Measurements from ENCODE around the gene DSCAM. TPM values are rescaled to one million over a fixed set of nuclear protein-coding genes. Genes with fewer than 3 reads are reported as not detected.

The DSCAM gene
- total and polyA plus RNA-seq, 2 experiments from 2014 or later: 0.07 TPM; not detected in 1

GRCh38 chr21:40187244-40187643 lies 659.7 kb downstream of the DSCAM start (continued):
- TF ChIP-seq, protein P1, sequence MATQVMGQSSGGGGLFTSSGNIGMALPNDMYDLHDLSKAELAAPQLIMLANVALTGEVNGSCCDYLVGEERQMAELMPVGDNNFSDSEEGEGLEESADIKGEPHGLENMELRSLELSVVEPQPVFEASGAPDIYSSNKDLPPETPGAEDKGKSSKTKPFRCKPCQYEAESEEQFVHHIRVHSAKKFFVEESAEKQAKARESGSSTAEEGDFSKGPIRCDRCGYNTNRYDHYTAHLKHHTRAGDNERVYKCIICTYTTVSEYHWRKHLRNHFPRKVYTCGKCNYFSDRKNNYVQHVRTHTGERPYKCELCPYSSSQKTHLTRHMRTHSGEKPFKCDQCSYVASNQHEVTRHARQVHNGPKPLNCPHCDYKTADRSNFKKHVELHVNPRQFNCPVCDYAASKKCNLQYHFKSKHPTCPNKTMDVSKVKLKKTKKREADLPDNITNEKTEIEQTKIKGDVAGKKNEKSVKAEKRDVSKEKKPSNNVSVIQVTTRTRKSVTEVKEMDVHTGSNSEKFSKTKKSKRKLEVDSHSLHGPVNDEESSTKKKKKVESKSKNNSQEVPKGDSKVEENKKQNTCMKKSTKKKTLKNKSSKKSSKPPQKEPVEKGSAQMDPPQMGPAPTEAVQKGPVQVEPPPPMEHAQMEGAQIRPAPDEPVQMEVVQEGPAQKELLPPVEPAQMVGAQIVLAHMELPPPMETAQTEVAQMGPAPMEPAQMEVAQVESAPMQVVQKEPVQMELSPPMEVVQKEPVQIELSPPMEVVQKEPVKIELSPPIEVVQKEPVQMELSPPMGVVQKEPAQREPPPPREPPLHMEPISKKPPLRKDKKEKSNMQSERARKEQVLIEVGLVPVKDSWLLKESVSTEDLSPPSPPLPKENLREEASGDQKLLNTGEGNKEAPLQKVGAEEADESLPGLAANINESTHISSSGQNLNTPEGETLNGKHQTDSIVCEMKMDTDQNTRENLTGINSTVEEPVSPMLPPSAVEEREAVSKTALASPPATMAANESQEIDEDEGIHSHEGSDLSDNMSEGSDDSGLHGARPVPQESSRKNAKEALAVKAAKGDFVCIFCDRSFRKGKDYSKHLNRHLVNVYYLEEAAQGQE (IDR thresholded peaks at IDR 0.05; ENCODE audit: unreplicated experiment): no peak
- no peak for TF ChIP-seq EZH2 (IDR thresholded peaks at IDR 0.05; ENCODE audit: low read depth, unreplicated experiment)
- no peak for TF ChIP-seq STAT1 (IDR thresholded peaks at IDR 0.05; ENCODE audit: unreplicated experiment)
- no peak for TF ChIP-seq ZNF114 (CRISPR knock-in tag; IDR thresholded peaks at IDR 0.05)
- no peak for TF ChIP-seq EZH2phosphoT487 (IDR thresholded peaks at IDR 0.05; ENCODE audit: unreplicated experiment)
- TF ChIP-seq NANOG (IDR thresholded peaks at IDR 0.05; ENCODE audit: borderline replicate concordance): no peak
- no peak for TF ChIP-seq CREB1 (CRISPR knock-in tag; IDR thresholded peaks at IDR 0.05; ENCODE audit: low read depth)
- TF ChIP-seq, protein P2, sequence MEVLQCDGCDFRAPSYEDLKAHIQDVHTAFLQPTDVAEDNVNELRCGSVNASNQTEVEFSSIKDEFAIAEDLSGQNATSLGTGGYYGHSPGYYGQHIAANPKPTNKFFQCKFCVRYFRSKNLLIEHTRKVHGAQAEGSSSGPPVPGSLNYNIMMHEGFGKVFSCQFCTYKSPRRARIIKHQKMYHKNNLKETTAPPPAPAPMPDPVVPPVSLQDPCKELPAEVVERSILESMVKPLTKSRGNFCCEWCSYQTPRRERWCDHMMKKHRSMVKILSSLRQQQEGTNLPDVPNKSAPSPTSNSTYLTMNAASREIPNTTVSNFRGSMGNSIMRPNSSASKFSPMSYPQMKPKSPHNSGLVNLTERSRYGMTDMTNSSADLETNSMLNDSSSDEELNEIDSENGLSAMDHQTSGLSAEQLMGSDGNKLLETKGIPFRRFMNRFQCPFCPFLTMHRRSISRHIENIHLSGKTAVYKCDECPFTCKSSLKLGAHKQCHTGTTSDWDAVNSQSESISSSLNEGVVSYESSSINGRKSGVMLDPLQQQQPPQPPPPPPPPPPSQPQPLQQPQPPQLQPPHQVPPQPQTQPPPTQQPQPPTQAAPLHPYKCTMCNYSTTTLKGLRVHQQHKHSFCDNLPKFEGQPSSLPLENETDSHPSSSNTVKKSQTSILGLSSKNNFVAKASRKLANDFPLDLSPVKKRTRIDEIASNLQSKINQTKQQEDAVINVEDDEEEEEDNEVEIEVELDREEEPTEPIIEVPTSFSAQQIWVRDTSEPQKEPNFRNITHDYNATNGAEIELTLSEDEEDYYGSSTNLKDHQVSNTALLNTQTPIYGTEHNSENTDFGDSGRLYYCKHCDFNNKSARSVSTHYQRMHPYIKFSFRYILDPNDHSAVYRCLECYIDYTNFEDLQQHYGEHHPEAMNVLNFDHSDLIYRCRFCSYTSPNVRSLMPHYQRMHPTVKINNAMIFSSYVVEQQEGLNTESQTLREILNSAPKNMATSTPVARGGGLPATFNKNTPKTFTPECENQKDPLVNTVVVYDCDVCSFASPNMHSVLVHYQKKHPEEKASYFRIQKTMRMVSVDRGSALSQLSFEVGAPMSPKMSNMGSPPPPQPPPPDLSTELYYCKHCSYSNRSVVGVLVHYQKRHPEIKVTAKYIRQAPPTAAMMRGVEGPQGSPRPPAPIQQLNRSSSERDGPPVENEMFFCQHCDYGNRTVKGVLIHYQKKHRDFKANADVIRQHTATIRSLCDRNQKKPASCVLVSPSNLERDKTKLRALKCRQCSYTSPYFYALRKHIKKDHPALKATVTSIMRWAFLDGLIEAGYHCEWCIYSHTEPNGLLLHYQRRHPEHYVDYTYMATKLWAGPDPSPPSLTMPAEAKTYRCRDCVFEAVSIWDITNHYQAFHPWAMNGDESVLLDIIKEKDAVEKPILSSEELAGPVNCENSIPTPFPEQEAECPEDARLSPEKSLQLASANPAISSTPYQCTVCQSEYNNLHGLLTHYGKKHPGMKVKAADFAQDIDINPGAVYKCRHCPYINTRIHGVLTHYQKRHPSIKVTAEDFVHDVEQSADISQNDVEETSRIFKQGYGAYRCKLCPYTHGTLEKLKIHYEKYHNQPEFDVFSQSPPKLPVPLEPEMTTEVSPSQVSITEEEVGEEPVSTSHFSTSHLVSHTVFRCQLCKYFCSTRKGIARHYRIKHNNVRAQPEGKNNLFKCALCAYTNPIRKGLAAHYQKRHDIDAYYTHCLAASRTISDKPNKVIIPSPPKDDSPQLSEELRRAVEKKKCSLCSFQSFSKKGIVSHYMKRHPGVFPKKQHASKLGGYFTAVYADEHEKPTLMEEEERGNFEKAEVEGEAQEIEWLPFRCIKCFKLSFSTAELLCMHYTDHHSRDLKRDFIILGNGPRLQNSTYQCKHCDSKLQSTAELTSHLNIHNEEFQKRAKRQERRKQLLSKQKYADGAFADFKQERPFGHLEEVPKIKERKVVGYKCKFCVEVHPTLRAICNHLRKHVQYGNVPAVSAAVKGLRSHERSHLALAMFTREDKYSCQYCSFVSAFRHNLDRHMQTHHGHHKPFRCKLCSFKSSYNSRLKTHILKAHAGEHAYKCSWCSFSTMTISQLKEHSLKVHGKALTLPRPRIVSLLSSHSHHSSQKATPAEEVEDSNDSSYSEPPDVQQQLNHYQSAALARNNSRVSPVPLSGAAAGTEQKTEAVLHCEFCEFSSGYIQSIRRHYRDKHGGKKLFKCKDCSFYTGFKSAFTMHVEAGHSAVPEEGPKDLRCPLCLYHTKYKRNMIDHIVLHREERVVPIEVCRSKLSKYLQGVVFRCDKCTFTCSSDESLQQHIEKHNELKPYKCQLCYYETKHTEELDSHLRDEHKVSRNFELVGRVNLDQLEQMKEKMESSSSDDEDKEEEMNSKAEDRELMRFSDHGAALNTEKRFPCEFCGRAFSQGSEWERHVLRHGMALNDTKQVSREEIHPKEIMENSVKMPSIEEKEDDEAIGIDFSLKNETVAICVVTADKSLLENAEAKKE (CRISPR knock-in tag; IDR thresholded peaks at IDR 0.05): no peak
- TF ChIP-seq JUNB (IDR thresholded peaks at IDR 0.05; ENCODE audit: unreplicated experiment): no peak

All from GM23338 (cell line).